Islet precursor cell (in vitro differentiated cells): ENCODE measurements around the gene CHAC1.
"Not testable (repeated sequence)": the region's sequence is repeated elsewhere in the genome, so short reads cannot be mapped to it uniquely, and the experiment has no call there.

ENCODE experiments used
- DNase-seq: peaks from one replicate; pipeline ENCODE4 v3.0.0-alpha.2; 2018

The CHAC1 gene

DNA sequence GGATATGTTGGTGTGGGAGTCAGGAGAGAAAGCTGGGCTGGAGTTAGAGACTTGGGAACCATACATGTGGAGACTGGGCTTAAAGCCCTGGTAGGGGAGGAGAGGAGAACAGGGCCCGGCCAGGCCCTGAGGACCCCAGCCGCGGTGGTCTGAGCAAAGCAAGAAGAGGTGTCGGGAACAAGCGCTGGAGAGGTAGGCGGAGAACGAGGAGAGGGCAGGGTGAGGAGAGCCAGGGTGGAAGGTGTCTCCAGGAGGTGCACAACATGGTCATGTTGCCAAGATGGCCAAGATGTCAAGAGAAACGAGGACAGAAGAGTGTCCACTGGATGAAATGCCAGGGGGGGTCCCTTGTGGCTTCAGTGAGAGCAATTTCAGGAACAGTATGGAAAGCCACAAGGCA, 5.5 kb downstream of the CHAC1 start:
- DNase-seq: peak; percentile 49

- DNase-seq: peak; percentile 62
These were observed 6.3 kb downstream of the CHAC1 start for GRCh38 chr15:40959331-40960141.

GRCh38 chr15:40960151-40960885, 7.0 kb downstream of the CHAC1 start:
- peak; percentile 50 for DNase-seq

- peak; percentile 55 for DNase-seq
These were observed 7.7 kb downstream of the CHAC1 start for GRCh38 chr15:40960925-40961324.

DNA sequence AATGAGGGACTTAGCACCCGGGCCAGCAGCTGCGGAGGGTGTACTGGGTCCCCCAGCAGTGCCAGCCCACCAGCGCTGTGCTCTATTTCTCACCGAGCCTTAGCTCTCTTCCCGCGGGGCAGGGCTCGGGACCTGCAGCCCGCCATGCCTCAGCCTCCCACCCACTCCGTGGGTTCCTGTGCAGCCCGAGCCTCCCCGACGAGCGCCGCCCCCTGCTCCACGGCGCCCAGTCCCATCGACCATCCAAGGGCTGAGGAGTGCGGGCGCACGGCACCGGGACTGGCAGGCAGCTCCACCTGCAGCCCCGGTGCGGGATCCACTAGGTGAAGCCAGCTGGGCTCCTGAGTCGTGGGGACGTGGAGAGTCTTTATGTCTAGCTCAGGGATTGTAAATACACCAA, 8.5 kb downstream of the CHAC1 start:
- not testable (repeated sequence) for DNase-seq

DNA sequence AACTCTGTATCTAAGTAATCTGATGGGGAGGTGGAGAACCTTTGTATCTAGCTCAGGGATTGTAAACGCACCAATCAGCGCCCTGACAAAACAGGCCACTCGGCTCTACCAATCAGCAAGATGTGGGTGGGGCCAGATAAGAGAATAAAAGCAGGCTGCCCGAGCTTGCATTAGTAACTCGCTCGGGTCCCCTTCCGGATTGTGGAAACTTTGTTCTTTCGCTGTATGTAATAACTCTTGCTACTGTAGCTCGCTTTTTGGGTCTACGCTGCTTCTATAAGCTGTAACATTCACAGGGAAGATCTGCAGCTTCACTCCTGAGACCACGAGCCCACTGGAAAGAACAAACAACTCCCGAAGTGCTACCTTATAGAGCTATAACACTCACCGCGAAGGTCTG, 9.0 kb downstream of the CHAC1 start:
- not testable (repeated sequence) for DNase-seq

DNA sequence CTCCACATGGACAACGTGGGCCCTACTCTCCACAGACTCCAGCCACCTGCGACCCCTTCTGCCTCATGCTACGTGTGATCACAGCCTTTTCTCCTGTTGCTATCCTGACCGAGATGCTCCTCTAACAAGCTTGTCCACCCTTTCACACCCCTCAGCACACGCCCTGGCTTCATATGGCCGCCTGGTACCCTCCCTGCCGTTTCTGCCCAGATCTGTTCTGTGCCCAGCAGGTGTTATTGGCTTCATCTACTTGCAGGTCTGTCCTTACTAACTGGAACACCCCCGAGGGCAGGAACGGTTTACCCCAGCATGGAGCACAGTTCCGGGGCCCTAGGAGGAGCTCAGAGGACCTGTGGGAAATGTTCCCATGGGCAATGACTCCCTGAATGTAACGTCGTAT, 9.9 kb downstream of the CHAC1 start:
- no peak for DNase-seq

- no peak for DNase-seq
These were observed 10.7 kb downstream of the CHAC1 start for GRCh38 chr15:40964006-40964405.

GRCh38 chr15:40964634-40965033, 11.4 kb downstream of the CHAC1 start:
- no peak for DNase-seq

DNA sequence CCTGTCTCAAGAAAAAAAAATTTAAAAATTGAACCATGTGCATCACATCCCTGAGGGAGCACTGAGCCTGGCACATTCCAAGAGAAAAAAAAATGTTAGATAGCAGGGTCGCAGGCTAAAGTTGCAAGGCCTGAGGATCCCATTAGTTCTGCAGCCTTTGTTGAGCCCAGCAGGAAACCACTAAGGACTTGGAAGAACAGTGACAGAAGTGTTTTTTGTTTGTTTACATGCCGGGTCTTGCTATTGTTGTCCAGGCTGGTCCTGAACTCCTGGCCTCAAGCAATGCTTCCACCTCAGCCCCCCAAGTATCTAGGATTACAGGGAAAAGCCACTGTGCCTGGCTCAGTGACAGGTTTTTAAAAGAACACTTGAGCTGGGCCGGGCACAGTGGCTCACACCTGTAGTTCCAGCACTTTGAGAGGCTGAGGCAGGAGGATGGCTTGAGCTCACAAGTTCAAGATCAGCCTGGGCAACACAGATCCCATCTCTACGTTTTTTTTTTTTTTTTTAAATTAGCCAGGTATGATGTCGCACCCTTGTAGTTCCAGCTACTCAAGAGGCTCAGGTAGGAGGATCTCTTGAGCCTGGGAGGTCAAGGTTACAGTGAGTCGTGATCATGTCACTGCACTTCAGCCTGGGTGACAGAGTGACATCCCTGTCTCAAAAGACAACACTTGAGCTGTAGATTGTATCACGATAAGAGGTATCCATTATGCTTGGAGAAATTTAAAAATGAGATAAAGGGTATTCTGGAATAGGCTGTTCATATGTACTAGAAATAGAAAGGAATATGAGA, 15.2 kb downstream of the CHAC1 start:
- DNase-seq: no peak

DNA sequence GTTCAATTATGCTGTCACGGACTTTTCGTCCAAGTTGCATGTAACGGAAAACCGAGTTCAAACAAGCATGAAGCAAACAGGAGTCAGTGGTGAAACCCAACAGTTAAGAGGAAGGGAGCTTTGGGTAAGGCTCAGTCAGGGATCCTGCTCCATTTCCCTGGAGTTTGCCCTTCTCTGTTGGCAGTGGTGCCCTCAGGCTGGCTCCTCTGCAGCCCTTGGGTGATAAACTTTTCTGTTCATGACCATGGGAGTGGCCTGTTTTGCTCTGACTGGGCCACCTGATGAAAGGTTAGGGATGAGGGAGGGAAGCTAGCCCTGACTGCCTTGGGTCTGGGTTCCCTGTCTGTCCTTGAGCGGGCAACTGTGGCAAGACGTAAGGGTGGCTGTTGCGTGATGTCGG, 16.1 kb downstream of the CHAC1 start:
- DNase-seq: no peak

GRCh38 chr15:40974879-40975278, 21.6 kb downstream of the CHAC1 start:
- DNase-seq: no peak

DNA sequence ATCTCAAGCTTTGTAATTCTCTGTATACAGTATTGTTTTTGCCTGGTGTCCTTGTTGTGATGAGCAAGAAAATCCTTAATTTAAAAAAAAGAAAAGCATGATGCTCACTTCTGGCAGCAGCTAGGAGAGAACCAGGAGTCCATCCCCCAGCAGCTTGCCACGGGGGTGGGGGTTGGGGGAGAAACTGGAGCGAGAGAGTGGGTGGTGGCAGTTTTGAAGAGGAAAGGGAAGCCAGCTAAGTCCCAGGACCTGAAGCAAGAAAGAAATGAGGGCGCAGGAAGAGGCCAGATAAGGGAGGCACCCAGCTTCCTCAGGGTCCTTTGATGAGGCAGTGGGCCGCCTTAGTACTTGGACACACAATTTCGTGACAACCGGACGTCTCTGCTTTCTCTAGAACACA, 23.5 kb downstream of the CHAC1 start:
- no peak for DNase-seq

GRCh38 chr15:40978141-40978540, 24.9 kb downstream of the CHAC1 start:
- DNase-seq: no peak

DNA sequence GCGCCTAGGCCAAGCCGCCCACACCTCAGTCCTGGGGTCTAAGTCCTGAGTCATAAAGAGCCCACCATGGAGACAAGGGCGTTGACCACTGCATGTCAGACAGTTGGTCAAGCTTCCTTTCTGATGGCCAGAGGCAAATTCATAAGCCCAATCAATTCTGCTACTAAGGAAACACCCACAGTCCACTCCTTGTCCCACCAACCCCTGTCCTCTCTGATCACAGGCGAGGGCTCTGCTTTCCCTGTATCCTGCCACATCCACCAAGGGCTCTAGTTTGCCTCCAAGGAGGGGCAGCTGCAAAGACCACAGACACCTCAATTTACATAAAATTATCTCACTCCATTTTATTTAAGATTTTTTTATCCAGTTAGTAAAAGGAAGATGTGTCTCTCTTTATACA, 25.3 kb downstream of the CHAC1 start:
- no peak for DNase-seq

GRCh38 chr15:40981186-40981585, 27.9 kb downstream of the CHAC1 start:
- no peak for DNase-seq

DNA sequence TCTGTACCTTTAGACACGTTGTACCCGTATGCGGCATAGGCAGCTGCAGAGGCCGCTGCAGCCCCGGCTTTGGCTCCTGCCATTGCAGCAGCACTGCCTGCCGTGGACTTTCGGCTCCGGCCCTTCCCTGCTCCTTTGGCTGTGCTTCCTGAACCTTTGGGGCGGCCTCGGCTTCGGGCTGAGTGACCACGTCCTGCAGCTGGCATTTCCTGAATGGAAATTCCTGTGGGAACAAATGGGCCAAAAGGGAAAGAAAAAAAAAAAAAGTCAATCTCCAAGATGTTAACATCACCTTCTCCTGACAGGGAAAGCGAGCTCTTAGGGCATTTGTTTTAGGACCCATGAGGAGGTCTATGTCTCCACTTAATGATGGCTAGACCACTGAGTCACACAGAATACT, 29.6 kb downstream of the CHAC1 start:
- DNase-seq: peak; percentile 45

DNA sequence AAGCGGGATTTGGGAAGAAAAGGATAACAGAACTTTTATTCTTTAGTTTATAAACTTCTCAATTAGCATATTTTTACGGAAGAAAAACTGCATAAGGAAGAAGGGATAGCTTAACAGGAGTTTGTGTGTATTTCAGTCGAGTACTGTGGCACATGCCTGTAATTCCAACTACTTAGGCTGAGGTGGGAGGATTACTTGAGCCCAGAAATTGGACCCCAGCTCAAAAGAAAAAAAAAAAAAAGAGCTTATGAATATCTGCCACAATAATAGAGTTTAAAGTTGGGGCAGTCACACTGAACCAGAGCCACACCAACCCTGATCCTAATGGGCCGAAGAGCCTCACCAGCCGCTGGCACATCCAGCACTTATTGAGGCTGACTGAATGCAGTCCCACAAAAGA, 31.1 kb downstream of the CHAC1 start:
- no peak for DNase-seq

DNA sequence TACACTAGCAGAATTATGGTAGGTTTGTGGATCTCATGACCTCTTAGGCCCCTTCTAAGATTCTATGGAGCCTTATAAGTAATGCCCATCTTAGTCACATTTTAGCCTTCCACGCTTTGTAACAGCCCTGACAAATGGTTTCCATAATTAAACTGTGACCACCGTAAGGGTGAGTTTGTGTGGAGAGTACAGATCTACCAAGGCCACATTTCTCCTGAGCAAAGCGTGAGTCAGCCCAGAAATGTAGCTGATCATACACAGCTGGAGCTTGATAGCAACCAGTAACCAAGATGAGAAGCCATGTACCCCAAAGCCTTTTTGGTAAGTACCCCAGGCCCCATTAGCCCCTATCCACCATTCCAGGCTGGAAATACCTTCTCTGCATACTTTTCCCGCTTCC, 31.7 kb downstream of the CHAC1 start:
- no peak for DNase-seq

GRCh38 chr15:40985541-40986330, 32.5 kb downstream of the CHAC1 start:
- DNase-seq: no peak

DNA sequence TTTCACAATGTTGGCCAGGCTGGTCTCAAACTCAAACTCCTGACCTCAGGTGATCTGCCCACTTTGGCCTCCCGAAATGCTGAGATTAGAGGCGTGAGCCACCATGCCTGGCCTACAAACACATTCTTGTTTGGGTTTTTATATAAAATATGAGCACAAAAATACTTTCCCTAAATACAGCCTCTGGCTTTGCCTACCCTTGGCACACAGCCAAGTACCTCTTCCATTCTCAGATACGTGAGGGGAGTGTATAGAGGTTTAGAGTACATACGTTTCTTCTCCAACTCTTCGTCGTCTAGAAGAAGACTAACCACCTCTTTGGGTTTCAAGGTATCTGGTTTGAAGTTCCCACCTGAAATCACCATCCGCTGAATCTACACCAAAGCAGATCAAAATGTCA, 33.5 kb downstream of the CHAC1 start:
- DNase-seq: no peak

GRCh38 chr15:40988156-40988555, 34.9 kb downstream of the CHAC1 start:
- no peak for DNase-seq

DNA sequence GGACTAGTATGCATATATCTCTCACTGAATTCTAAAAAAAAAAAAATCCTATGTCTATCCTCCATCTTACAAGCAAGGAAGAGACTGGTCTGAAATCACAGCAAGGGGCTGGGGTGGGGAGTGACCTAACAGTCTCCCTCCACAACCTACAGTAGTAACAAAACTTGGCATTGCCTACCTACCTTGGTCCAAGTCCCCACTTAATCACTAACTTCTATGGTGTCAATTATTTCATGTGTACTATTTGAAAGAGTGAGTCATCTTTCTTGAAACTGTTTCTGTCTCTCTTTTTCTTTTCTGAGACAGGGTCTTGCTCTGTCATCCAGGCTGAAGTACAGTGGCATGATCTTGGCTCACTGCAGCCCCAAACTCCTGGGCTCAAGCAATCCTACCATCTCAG, 36.8 kb downstream of the CHAC1 start:
- no peak for DNase-seq
